SK-N-SH treated with all-trans-retinoic acid at 6 μM for 48 hours (cell line): ENCODE data around the gene SDK1.

Source experiments
- CSDC2 ChIP-seq: fragments of 250-450 bp; sonication (Bioruptor Pico); IDR thresholded peaks from 2 replicates; pipeline ENCODE4 v1.5.0; 2020; ENCODE audit warnings: mild to moderate bottlenecking, moderate library complexity
- GLIS3 ChIP-seq: fragments of 250-450 bp; sonication (Bioruptor Pico); IDR thresholded peaks from 2 replicates; pipeline ENCODE4 v1.5.0; 2020; ENCODE audit warnings: mild to moderate bottlenecking, moderate library complexity
- PPARA ChIP-seq: fragments of 250-450 bp; sonication (Bioruptor Pico); IDR thresholded peaks from 2 replicates; pipeline ENCODE4 v1.5.0; 2020; ENCODE audit warnings: mild to moderate bottlenecking, borderline replicate concordance
- RARB ChIP-seq: fragments of 250-450 bp; sonication (Bioruptor Pico); IDR thresholded peaks from 2 replicates; pipeline ENCODE4 v1.8.0; 2021; ENCODE audit warnings: mild to moderate bottlenecking, moderate library complexity
- TOX ChIP-seq: fragments of 250-450 bp; sonication (Bioruptor Pico); IDR thresholded peaks from 2 replicates; pipeline ENCODE4 v1.8.0; 2021; ENCODE audit warnings: mild to moderate bottlenecking, moderate library complexity, borderline replicate concordance
- ZFP3 ChIP-seq: fragments of 250-450 bp; sonication (Bioruptor Pico); IDR thresholded peaks from 2 replicates; pipeline ENCODE4 v1.5.0; 2020; ENCODE audit warnings: mild to moderate bottlenecking, moderate library complexity

- TF ChIP-seq CSDC2 (CRISPR knock-in tag), result no peak
- TF ChIP-seq GLIS3, result no peak
- no peak for TF ChIP-seq ZFP3 (CRISPR knock-in tag)
- no peak for TF ChIP-seq RARB
- TF ChIP-seq PPARA (CRISPR knock-in tag), result no peak
- no peak for TF ChIP-seq TOX (CRISPR knock-in tag)
Measured at GRCh38 chr7:3964980-3965606, 664.0 kb downstream of the SDK1 start.
